Prostate gland (tissue), 2 donors: ENCODE measurements around the gene POU3F1. TPM values are rescaled to one million over a fixed set of nuclear protein-coding genes. Genes with fewer than 3 reads are reported as not detected.
A peak's percentile ranks its signal among the peaks of the same experiment; 100 is the strongest.

ENCODE experiments used
- DNase-seq: peaks from one replicate; pipeline ENCODE4 v3.0.0-alpha.2; 2019; ENCODE audit warnings: low spot score
- H3K27ac ChIP-seq, 2 donors: fragments of 200-600 bp; sonication (generic); 2 replicates each; pipeline ENCODE4 v1.5.1; 2017 to 2019
- H3K27me3 ChIP-seq: fragments of 200-600 bp; sonication (generic); replicated peaks from 2 replicates; pipeline ENCODE4 v1.5.1; 2019; ENCODE audit not compliant: insufficient read depth
- H3K36me3 ChIP-seq, 2 donors: fragments of 200-600 bp; sonication (generic); 1 replicate in 1 of 2; 2 replicates in 1 of 2; pipeline versions ENCODE4 v1.5.1 to v1.8.1; 2017 to 2019
- H3K4me1 ChIP-seq: fragments of 200-600 bp; sonication (generic); replicated peaks from 2 replicates; pipeline ENCODE4 v1.5.1; 2019
- H3K4me3 ChIP-seq, 2 donors: fragments of 200-600 bp; sonication (generic); 2 replicates each; pipeline ENCODE4 v1.5.1; 2017 to 2019
- H3K9me3 ChIP-seq: fragments of 200-600 bp; sonication (generic); 2 replicates; pipeline ENCODE4 v1.5.1; 2017
- CTCF ChIP-seq, 4 experiments: fragments of 200-600 bp in 2 of 4; fragments of 450-650 bp in 2 of 4; sonication (generic) in 2 of 4; IDR thresholded peaks; 1 replicate in 3 of 4; 2 replicates in 1 of 4; pipeline ENCODE4 v1.5.1; 2016 to 2019; ENCODE audit warnings: antibody characterized with exemption in 4 of 4, mild to moderate bottlenecking in 2 of 4, moderate library complexity in 2 of 4
- POLR2A ChIP-seq: fragments of 450-650 bp; IDR thresholded peaks from one replicate; pipeline ENCODE4 v1.6.1; 2016; ENCODE audit warnings: antibody characterized with exemption, mild to moderate bottlenecking
- POLR2AphosphoS5 ChIP-seq: sonication (generic); formaldehyde crosslinking; IDR thresholded peaks from one replicate; pipeline ENCODE4 v1.6.1; 2017; ENCODE audit warnings: antibody characterized with exemption
- WGBS: methylation state at CpG from one replicate; pipeline ENCODE4 v1.1.5; 2018; 5-methylcytosine and 5-hydroxymethylcytosine counted together
- intact Hi-C: fragments of 100-400 bp; cut with DNase I; formaldehyde crosslinking; loops from one replicate; pipeline ENCODE4 v1.14.2; 2022
- total RNA-seq, 2 donors: library from RNA; depleted of rRNA; stranded (reverse); fragments of >200 nt; gene quantifications; one replicate each; pipeline ENCODE4 v1.1.0, GENCODE V29; 2016

The POU3F1 gene
- total RNA-seq, 2 donors from 2014 or later, result 0.09 to 3.4 TPM

- intact Hi-C loops, result no loop called here
- Histone ChIP-seq H3K27ac (no peak overlapping the region), H3K4me3 (no peak overlapping the region), H3K27me3 (peaks cover 37% of the 10 kb centered on the region), H3K4me1 (no peaks in the 10 kb centered on the region), H3K9me3 (no peaks in the 10 kb centered on the region), H3K36me3 (no peaks in the 10 kb centered on the region)
- DNase-seq, result no peak
- 87% methylated on average over 21 of the region's 21 CpGs for WGBS
- no peak for TF ChIP-seq POLR2A
- TF ChIP-seq POLR2AphosphoS5, result no peak
- TF ChIP-seq CTCF (IDR thresholded peaks at IDR 0.05), result no peak
These were observed 4.4 kb downstream of the POU3F1 start for GRCh38 chr1:38041936-38042834.

- no peak overlapping the region for H3K4me3 ChIP-seq
- intact Hi-C loops, result loop anchor here (10.0 kb wide), 1 partner anchor 795 kb away; no protein-coding TSS in a partner anchor
- no peaks in the 10 kb centered on the region for H3K4me1 ChIP-seq
- TF ChIP-seq CTCF (IDR thresholded peaks at IDR 0.05), result no peak
- no peak for TF ChIP-seq POLR2AphosphoS5
- TF ChIP-seq POLR2A, result no peak
- no peak overlapping the region for H3K27ac ChIP-seq
- H3K27me3 ChIP-seq, result peaks cover 28% of the 10 kb centered on the region
- WGBS, result 89% methylated on average over 17 of the region's 17 CpGs
- no peaks in the 10 kb centered on the region for H3K36me3 ChIP-seq
- DNase-seq, result no peak
- no peaks in the 10 kb centered on the region for H3K9me3 ChIP-seq
These were observed 7.1 kb downstream of the POU3F1 start for GRCh38 chr1:38039331-38040088.

GRCh38 chr1:38038861-38039260 is 7.7 kb downstream of the POU3F1 start:
- H3K4me3 ChIP-seq, result no peak overlapping the region
- no peak overlapping the region for H3K27ac ChIP-seq
- no peak for TF ChIP-seq POLR2AphosphoS5
- no peak for TF ChIP-seq CTCF (IDR thresholded peaks at IDR 0.05)
- TF ChIP-seq POLR2A, result no peak
- H3K36me3 ChIP-seq, result no peaks in the 10 kb centered on the region
- no peaks in the 10 kb centered on the region for H3K4me1 ChIP-seq
- 76% methylated on average over 10 of the region's 10 CpGs for WGBS
- H3K27me3 ChIP-seq, result peaks cover 22% of the 10 kb centered on the region
- no peak for DNase-seq
- intact Hi-C loops, result loop anchor here (10.0 kb wide), 1 partner anchor 796 kb away; no protein-coding TSS in a partner anchor
- H3K9me3 ChIP-seq, result no peaks in the 10 kb centered on the region

GRCh38 chr1:38037221-38037939 is 9.2 kb downstream of the POU3F1 start:
- no peak for TF ChIP-seq POLR2AphosphoS5
- peak in 1 of 4 experiments; percentile 9 for TF ChIP-seq CTCF (IDR thresholded peaks at IDR 0.05)
- no peaks in the 10 kb centered on the region for H3K36me3 ChIP-seq
- H3K27ac ChIP-seq, result no peak overlapping the region
- intact Hi-C loops, result loop anchor here (10.0 kb wide), 1 partner anchor 797 kb away; no protein-coding TSS in a partner anchor
- WGBS, result 67% methylated on average over 5 of the region's 5 CpGs
- peaks cover 10% of the 10 kb centered on the region for H3K27me3 ChIP-seq
- no peak for DNase-seq
- H3K4me3 ChIP-seq, result no peak overlapping the region
- no peaks in the 10 kb centered on the region for H3K4me1 ChIP-seq
- no peaks in the 10 kb centered on the region for H3K9me3 ChIP-seq
